GM18508 (cell line): ENCODE results near the gene HOXA3.

Experiments
- ATAC-seq: cut with Tn5 transposase; IDR thresholded peaks from one replicate; pipeline ENCODE4 v1.9.1; 2021; ENCODE audit warnings: moderate number of reproducible peaks; ENCODE audit not compliant: insufficient read depth, unreplicated experiment

HOXA3 gene

GRCh38 chr7:27179503-27180430, 27.4 kb upstream of the HOXA3 start:
- ATAC-seq, result no peak

GRCh38 chr7:27179030-27179429, 26.6 kb upstream of the HOXA3 start:
- ATAC-seq, result no peak

DNA sequence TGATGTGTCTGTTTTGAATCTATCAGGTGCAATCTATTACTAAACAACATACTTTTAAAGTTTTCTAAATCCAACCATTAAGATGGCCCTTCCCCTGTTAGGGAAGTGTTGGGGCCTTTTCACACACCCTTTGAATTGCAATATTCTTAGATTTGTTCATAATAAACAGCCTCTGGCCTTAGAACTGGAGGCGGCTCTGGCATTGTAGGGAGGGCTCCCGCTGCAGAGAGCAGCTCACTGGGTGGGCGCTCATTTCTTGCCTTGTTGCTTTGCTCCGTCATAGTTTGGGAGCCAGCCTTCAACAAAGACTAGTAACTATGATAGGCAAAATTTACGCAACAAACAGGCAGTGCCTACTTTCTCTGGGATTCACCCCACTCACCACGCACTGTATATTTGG, 26.0 kb upstream of the HOXA3 start:
- no peak for ATAC-seq

GRCh38 chr7:27177795-27178320, 25.5 kb upstream of the HOXA3 start:
- no peak for ATAC-seq

- ATAC-seq, result no peak
Observed at GRCh38 chr7:27176962-27177794, 24.8 kb upstream of the HOXA3 start.

DNA sequence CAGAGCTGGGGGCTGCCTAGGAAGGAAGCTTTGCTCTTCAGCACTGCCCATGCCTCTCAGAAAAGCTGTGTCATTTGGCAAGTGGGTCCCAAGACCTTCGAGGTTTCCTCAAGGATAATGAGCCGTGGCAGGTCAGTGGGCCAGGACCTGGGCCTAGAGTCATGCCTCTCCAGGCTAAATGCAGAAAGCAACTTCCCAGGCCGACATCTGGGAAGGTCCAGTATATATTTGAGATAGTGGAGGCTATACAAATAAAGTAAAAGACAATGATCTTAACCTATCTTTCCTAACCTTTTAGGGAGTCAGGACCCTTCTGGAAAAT, 24.1 kb upstream of the HOXA3 start:
- no peak for ATAC-seq

GRCh38 chr7:27175626-27176523, 23.5 kb upstream of the HOXA3 start:
- no peak for ATAC-seq

- no peak for ATAC-seq
Observed at GRCh38 chr7:27174874-27175625, 22.7 kb upstream of the HOXA3 start.

- ATAC-seq, result no peak
Observed at GRCh38 chr7:27173956-27174873, 21.8 kb upstream of the HOXA3 start, which contains the start of gene HOXA10. Gene HOXA10 (minus strand): TSS chr7:27174320. CDS start chr7:27174306, 14 bp downstream.

GRCh38 chr7:27173511-27173955, 21.1 kb upstream of the HOXA3 start:
- ATAC-seq, result no peak

DNA sequence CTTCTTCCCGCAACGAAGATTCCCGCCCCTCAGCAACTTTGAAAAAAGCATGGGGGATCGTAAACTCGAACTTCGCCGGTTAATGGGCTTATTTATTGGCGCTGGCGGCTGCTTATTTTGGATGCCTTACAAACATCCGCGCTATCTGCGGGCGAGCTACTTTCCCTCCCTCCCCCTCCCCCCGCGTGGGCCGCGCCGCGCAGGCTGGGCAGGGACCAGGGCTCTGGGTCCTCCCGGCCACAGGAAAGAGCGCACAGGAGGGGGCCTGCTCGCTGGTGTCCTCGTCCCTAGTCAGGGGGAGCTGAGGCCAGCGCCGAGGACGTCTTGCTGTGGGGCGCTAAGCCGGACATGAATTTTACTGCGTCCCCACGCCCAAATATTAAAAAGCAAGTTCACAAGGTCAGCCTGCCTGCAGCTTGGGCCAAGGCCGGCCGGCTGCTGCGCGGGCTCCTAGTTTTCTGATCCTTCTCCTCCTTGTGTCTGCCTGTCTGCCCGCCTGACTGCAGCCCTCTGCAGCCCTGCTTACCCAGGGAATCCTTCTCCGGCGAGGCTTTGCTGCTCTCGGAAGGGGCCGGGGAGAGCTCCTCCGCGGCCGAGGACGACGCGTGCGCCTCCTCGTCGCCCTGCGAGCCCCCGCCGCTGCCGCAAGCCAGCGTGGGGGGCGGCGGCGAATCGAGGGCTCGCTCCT, 20.6 kb upstream of the HOXA3 start:
- ATAC-seq, result no peak

GRCh38 chr7:27172315-27172774, 20.0 kb upstream of the HOXA3 start:
- no peak for ATAC-seq

DNA sequence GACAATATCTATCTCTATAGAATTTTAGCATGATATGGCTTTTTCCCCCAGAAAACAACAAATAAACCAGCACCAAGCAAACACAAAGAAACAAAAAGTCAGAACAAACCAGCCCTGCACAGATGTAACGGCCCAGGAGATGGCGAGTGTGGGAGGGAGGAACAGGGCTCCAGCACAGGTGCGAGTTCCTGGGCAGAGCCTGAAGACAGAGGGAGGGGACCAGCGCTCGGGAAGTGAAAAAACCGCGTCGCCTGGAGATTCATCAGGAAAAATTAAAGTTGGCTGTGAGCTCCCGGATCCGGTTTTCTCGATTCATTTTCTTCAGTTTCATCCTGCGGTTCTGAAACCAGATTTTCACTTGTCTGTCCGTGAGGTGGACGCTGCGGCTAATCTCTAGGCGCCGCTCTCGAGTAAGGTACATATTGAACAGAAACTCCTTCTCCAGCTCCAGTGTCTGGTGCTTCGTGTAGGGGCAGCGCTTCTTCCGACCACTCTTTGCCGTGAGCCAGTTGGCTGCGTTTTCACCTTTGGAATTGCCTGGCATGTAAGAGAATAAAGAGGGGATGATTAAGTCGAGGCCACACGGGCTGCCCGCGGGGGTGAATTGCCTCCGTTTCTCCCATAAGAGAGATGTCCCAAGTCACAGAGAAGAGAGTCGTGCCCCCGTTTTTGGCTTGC, 19.4 kb upstream of the HOXA3 start:
- ATAC-seq, result no peak

- ATAC-seq, result no peak
Observed at GRCh38 chr7:27171325-27171636, 18.9 kb upstream of the HOXA3 start.

DNA sequence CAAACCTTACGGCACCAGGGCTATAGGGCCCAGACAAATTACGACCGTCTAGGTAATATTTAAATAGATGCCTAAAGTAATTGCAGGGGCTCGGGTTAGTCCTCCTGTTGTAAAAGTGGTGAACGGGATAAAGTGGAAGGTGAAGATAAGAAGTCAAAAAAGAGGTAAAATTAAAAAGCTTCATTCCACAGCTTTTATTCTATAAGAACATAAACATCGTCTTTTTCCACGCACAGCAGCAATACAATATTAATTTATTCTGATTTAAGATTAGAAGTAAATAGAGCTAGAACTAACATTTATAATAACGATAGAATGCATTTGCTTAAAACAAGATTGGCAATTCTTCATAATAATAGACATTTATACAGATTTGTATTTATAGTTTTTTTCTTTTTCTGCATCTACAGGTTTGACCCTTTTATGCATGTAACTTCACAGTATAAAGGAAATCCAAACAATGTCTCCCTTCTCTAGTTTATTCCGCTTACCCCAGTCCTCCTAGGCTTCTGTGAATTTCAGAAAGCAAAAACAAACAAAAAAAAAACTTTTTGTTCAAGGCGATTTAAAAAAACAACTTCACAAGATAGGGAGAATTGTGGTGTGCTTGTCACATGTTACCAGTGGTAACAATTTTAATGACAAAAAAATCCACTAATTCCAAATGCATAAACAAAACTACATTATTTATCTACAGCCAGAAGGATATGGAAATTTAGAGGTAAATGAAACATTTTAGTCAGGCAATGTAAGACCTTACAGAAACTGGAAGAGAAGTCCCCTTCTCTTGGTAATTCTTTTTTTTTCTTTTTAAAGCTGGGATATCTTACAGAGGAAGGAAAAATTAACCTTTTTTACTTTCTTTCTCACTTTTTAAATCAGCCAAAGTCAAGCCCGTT, 18.3 kb upstream of the HOXA3 start:
- no peak for ATAC-seq
